ENCODE measurements around the gene ATP1A4.

Gene ATP1A4

DNA sequence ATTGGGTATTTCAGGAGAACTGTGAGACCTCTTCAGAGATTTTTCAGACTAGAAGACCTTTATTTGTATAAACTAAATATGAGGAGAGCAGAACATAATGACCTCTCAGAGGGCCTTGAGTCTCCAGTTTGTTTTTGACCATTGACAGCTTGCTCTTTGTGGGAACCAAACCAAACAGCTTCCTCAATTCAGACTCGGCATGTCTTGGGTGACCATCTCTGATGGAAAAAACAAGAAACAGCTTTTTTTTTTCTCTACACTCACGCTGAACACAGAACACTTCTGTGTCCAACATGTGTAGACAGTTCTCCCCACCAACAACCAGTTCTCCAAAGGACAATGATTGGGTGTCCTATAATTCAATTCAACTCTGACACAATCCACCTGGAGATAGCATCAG, 11.5 kb downstream of the ATP1A4 start:
- TF ChIP-seq CTCF (IDR thresholded peaks at IDR 0.05; ENCODE audit: insufficient read depth, low read length, missing control alignments) = no peak
- POLR2A ChIA-PET = interaction anchor here (0.7 kb wide), 1 partner anchor 56 kb away, joined by 3 read pairs; no protein-coding TSS in a partner anchor
- DNase-seq (ENCODE audit: low read depth, low spot score) = no peak
- H3K4me3 ChIP-seq (ENCODE audit: low read depth, low read length) = no peak overlapping the region
- CTCF ChIA-PET = interaction anchor here (0.8 to 4.7 kb wide), 10 partner anchors 8 to 214 kb away, joined by 3 to 31 read pairs (median 6); no protein-coding TSS in a partner anchor

DNA sequence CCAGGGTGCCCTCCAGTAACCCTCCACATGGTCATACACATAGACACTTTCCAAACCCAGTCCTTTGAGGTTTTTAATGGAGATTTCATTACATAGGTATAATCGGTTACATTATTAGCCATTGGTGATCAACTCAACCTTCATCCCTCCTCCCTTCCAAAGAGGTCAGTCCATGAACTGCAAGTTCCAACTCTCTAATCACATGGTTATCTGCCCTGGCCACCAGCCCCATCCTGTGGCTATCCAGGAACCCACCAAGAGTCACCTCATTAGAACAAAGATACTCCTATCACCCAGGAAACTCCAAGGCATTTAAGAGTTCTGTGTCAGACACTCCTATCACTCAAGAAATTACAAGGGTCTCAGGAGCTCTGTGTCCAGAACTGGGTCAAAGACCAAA, 12.2 kb downstream of the ATP1A4 start:
- no peak for TF ChIP-seq CTCF (IDR thresholded peaks at IDR 0.05; ENCODE audit: insufficient read depth, low read length, missing control alignments)
- no peak for DNase-seq (ENCODE audit: low read depth, low spot score)
- CTCF ChIA-PET = interaction anchor here (1.9 to 4.7 kb wide), 4 partner anchors 11 to 56 kb away, joined by 4 to 31 read pairs (median 5); no protein-coding TSS in a partner anchor
- POLR2A ChIA-PET = no interaction called here
- H3K4me3 ChIP-seq (ENCODE audit: low read depth, low read length) = no peak overlapping the region

- ChIA-PET CTCF (interaction anchor here (1.2 to 2.0 kb wide), 4 partner anchors 10 to 56 kb away, joined by 3 to 8 read pairs (median 5); no protein-coding TSS in a partner anchor), POLR2A (no interaction called here)
- no peak for TF ChIP-seq CTCF (IDR thresholded peaks at IDR 0.05; ENCODE audit: insufficient read depth, low read length, missing control alignments)
- DNase-seq (ENCODE audit: low read depth, low spot score) = no peak
- H3K4me3 ChIP-seq (ENCODE audit: low read depth, low read length) = no peak overlapping the region
These were observed 12.7 kb downstream of the ATP1A4 start for GRCh38 chr1:160164121-160164520.

- TF ChIP-seq CTCF (IDR thresholded peaks at IDR 0.05; ENCODE audit: insufficient read depth, low read length, missing control alignments) = no peak
- H3K4me3 ChIP-seq (ENCODE audit: low read depth, low read length) = no peak overlapping the region
- CTCF ChIA-PET = interaction anchor here (0.8 to 2.0 kb wide), 8 partner anchors 24 to 85 kb away, joined by 3 to 13 read pairs (median 6); partner anchors contain the start of gene CASQ1
- DNase-seq (ENCODE audit: low read depth, low spot score) = no peak
- POLR2A ChIA-PET = no interaction called here
These were observed 14.9 kb downstream of the ATP1A4 start for GRCh38 chr1:160166166-160166868.

GRCh38 chr1:160167056-160167455, 15.7 kb downstream of the ATP1A4 start:
- DNase-seq (ENCODE audit: low read depth, low spot score) = no peak
- POLR2A ChIA-PET = no interaction called here

More at GRCh38 chr1:160167056-160167455, 15.7 kb downstream of the ATP1A4 start:
- no peak overlapping the region for H3K4me3 ChIP-seq (ENCODE audit: low read depth, low read length)
- TF ChIP-seq CTCF (IDR thresholded peaks at IDR 0.05; ENCODE audit: insufficient read depth, low read length, missing control alignments) = no peak
- CTCF ChIA-PET = interaction anchor here (1.0 to 2.0 kb wide), 7 partner anchors 10 to 85 kb away, joined by 3 to 13 read pairs (median 5); no protein-coding TSS in a partner anchor

Data from AG04449 (cell line).